Measurements from ENCODE around the gene MRPL55.

The MRPL55 gene

GRCh38 chr1:228058949-228059633, 50.0 kb downstream of the MRPL55 start:
- TF ChIP-seq TOX (CRISPR knock-in tag; IDR thresholded peaks at IDR 0.05; ENCODE audit: borderline replicate concordance) (no peak), CREB5 (CRISPR knock-in tag; IDR thresholded peaks at IDR 0.05; ENCODE audit: low read depth) (no peak), ZNF565 (CRISPR knock-in tag; conservative IDR thresholded peaks at IDR 0.05; ENCODE audit: low read depth) (no peak), CSDC2 (CRISPR knock-in tag; IDR thresholded peaks at IDR 0.05) (no peak), ZNF8 (CRISPR knock-in tag; IDR thresholded peaks at IDR 0.05) (no peak), PPARA (CRISPR knock-in tag; IDR thresholded peaks at IDR 0.05; ENCODE audit: borderline replicate concordance) (no peak), BACH2 (CRISPR knock-in tag; IDR thresholded peaks at IDR 0.05; ENCODE audit: borderline replicate concordance) (no peak), ESRRG (CRISPR knock-in tag; IDR thresholded peaks at IDR 0.05) (no peak), TCF4 (CRISPR knock-in tag; IDR thresholded peaks at IDR 0.05; ENCODE audit: borderline replicate concordance) (no peak), GLIS3 (CRISPR knock-in tag; IDR thresholded peaks at IDR 0.05) (no peak)
- TF ChIP-seq, protein P1, sequence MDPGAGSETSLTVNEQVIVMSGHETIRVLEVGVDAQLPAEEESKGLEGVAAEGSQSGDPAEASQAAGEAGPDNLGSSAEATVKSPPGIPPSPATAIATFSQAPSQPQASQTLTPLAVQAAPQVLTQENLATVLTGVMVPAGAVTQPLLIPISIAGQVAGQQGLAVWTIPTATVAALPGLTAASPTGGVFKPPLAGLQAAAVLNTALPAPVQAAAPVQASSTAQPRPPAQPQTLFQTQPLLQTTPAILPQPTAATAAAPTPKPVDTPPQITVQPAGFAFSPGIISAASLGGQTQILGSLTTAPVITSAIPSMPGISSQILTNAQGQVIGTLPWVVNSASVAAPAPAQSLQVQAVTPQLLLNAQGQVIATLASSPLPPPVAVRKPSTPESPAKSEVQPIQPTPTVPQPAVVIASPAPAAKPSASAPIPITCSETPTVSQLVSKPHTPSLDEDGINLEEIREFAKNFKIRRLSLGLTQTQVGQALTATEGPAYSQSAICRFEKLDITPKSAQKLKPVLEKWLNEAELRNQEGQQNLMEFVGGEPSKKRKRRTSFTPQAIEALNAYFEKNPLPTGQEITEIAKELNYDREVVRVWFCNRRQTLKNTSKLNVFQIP (CRISPR knock-in tag; IDR thresholded peaks at IDR 0.05; ENCODE audit: borderline replicate concordance, low read depth) = no peak
- no peak for ATAC-seq

DNA sequence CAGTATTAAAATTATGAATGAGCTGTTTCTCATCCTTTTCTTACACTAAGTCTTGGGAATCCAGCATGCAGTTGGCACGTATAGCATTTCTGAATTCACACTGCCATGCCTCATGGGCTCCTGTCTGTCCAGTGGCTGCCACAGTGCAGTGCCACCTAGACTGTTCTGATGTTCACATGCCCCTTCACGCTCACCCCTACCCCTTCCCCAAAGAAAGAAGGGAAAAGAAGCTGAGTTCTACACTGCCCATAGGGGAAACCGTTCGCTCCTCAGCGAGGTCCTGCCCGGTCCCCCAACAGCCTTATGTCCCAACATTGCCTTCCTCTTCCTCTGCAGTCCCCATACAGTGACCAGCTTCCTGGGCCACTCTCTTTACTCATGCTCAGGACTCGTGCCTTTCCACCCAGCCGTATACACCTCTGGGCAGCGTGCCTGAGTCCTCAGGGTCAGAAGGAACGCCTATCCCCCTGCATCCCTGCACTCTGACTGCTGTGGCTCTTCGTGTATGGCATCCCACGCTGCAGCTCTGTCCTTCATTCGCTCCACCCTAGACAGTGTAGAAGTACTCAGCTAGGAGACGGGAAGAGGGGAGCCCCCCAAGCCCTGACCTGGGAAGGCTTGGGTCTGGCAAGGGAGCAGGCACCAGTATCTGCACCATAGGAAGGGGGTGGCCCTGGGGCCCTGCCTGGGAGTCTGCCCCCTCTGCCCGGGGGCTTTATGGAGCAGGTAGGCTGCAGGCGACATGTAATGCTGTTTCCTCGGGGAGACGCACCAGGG, 50.7 kb downstream of the MRPL55 start:
- TF ChIP-seq CREB5 (CRISPR knock-in tag; IDR thresholded peaks at IDR 0.05; ENCODE audit: low read depth) (no peak), ZNF8 (CRISPR knock-in tag; IDR thresholded peaks at IDR 0.05) (no peak), ZFP30 (CRISPR knock-in tag; IDR thresholded peaks at IDR 0.05) (no peak), ZNF565 (CRISPR knock-in tag; conservative IDR thresholded peaks at IDR 0.05; ENCODE audit: low read depth) (no peak), CSDC2 (CRISPR knock-in tag; IDR thresholded peaks at IDR 0.05) (no peak), ZC3H10 (CRISPR knock-in tag; IDR thresholded peaks at IDR 0.05) (no peak), CSRNP3 (CRISPR knock-in tag; IDR thresholded peaks at IDR 0.05) (no peak), TOX (CRISPR knock-in tag; IDR thresholded peaks at IDR 0.05; ENCODE audit: borderline replicate concordance) (no peak), ZNF70 (CRISPR knock-in tag; IDR thresholded peaks at IDR 0.05) (no peak), GLIS3 (CRISPR knock-in tag; IDR thresholded peaks at IDR 0.05) (no peak), ZFP3 (CRISPR knock-in tag; IDR thresholded peaks at IDR 0.05) (no peak), PPARA (CRISPR knock-in tag; IDR thresholded peaks at IDR 0.05; ENCODE audit: borderline replicate concordance) (no peak)
- TF ChIP-seq, protein P1 (CRISPR knock-in tag; IDR thresholded peaks at IDR 0.05; ENCODE audit: borderline replicate concordance, low read depth) = no peak
- TF ChIP-seq, protein P2, sequence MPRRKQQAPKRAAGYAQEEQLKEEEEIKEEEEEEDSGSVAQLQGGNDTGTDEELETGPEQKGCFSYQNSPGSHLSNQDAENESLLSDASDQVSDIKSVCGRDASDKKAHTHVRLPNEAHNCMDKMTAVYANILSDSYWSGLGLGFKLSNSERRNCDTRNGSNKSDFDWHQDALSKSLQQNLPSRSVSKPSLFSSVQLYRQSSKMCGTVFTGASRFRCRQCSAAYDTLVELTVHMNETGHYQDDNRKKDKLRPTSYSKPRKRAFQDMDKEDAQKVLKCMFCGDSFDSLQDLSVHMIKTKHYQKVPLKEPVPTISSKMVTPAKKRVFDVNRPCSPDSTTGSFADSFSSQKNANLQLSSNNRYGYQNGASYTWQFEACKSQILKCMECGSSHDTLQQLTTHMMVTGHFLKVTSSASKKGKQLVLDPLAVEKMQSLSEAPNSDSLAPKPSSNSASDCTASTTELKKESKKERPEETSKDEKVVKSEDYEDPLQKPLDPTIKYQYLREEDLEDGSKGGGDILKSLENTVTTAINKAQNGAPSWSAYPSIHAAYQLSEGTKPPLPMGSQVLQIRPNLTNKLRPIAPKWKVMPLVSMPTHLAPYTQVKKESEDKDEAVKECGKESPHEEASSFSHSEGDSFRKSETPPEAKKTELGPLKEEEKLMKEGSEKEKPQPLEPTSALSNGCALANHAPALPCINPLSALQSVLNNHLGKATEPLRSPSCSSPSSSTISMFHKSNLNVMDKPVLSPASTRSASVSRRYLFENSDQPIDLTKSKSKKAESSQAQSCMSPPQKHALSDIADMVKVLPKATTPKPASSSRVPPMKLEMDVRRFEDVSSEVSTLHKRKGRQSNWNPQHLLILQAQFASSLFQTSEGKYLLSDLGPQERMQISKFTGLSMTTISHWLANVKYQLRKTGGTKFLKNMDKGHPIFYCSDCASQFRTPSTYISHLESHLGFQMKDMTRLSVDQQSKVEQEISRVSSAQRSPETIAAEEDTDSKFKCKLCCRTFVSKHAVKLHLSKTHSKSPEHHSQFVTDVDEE (CRISPR knock-in tag; IDR thresholded peaks at IDR 0.05) = no peak
- no peak for ATAC-seq

Data from SK-N-SH treated with all-trans-retinoic acid at 6 μM for 48 hours (cell line).